Astrocyte (in vitro differentiated cells and primary cell): ENCODE results near the gene PRRT1. TPM values are rescaled to one million over a fixed set of nuclear protein-coding genes. Genes with fewer than 3 reads are reported as not detected.

ENCODE experiments used
- DNase-seq: peaks from one replicate; pipeline ENCODE4 v3.0.0-alpha.2; 2010; ENCODE audit warnings: low read depth
- FAIRE-seq: peaks from 2 replicates; lab custom pipeline; 2011; peaks lifted over from hg19 to GRCh38; lab: Jason Lieb, UNC
- H2AFZ ChIP-seq: 2 replicates; pipeline ENCODE4 v1.6.0; 2012; ENCODE audit warnings: low read depth, low read length, inconsistent platforms
- H3K27ac ChIP-seq: 2 replicates; pipeline ENCODE4 v1.5.1; 2011; ENCODE audit warnings: low read depth, low read length, inconsistent platforms
- H3K27me3 ChIP-seq: 2 replicates; pipeline ENCODE4 v1.6.0; 2011; ENCODE audit warnings: low read length, inconsistent platforms; ENCODE audit not compliant: insufficient read depth
- H3K36me3 ChIP-seq: 2 replicates; pipeline ENCODE4 v1.5.1; 2011; ENCODE audit warnings: low read length, inconsistent platforms; ENCODE audit not compliant: insufficient read depth
- H3K4me1 ChIP-seq: 2 replicates; pipeline ENCODE4 v1.5.1; 2011; ENCODE audit warnings: low read length, inconsistent platforms; ENCODE audit not compliant: insufficient read depth
- H3K4me2 ChIP-seq: 2 replicates; pipeline ENCODE4 v1.6.0; 2012; ENCODE audit warnings: low read length, inconsistent platforms
- H3K4me3 ChIP-seq: 2 replicates; pipeline ENCODE4 v1.5.1; 2011; ENCODE audit warnings: low read depth, mild to moderate bottlenecking, low read length, inconsistent platforms; ENCODE audit not compliant: insufficient read depth
- H3K79me2 ChIP-seq: 2 replicates; pipeline ENCODE4 v1.6.0; 2012; ENCODE audit warnings: mild to moderate bottlenecking, low read length, inconsistent platforms; ENCODE audit not compliant: insufficient read depth
- H3K9ac ChIP-seq: 2 replicates; pipeline ENCODE4 v1.6.0; 2012; ENCODE audit warnings: mild to moderate bottlenecking, low read length, inconsistent platforms
- H3K9me3 ChIP-seq: 2 replicates; pipeline ENCODE4 v1.5.1; 2012; ENCODE audit warnings: low read depth, mild to moderate bottlenecking, low read length, inconsistent platforms; ENCODE audit not compliant: insufficient read depth
- H4K20me1 ChIP-seq: 2 replicates; pipeline ENCODE4 v1.6.0; 2012; ENCODE audit warnings: low read length, inconsistent platforms; ENCODE audit not compliant: insufficient read depth
- H3K27ac Mint-ChIP-seq: one replicate; pipeline ENCODE4 v1.8.0; 2021; ENCODE audit warnings: mild to moderate bottlenecking, mixed read lengths; ENCODE audit not compliant: unreplicated experiment
- H3K27me3 Mint-ChIP-seq: one replicate; pipeline ENCODE4 v1.8.0; 2021; ENCODE audit warnings: low read depth, mixed read lengths; ENCODE audit not compliant: unreplicated experiment
- H3K36me3 Mint-ChIP-seq: one replicate; pipeline ENCODE4 v1.8.0; 2021; ENCODE audit warnings: low read depth, mixed read lengths; ENCODE audit not compliant: unreplicated experiment
- H3K4me1 Mint-ChIP-seq: one replicate; pipeline ENCODE4 v1.8.0; 2021; ENCODE audit warnings: low read depth, mixed read lengths; ENCODE audit not compliant: unreplicated experiment
- H3K4me3 Mint-ChIP-seq: one replicate; pipeline ENCODE4 v1.8.0; 2021; ENCODE audit warnings: mild to moderate bottlenecking, moderate library complexity, mixed read lengths; ENCODE audit not compliant: unreplicated experiment
- H3K9me3 Mint-ChIP-seq: one replicate; pipeline ENCODE4 v1.8.0; 2021; ENCODE audit warnings: mild to moderate bottlenecking, mixed read lengths; ENCODE audit not compliant: unreplicated experiment
- CTCF ChIP-seq: IDR thresholded peaks from 2 replicates; pipeline ENCODE4 v1.5.1; 2011; ENCODE audit warnings: low read depth, mild to moderate bottlenecking, inconsistent platforms, low read length, moderate library complexity; ENCODE audit not compliant: insufficient read depth
- EZH2 ChIP-seq: IDR thresholded peaks from 2 replicates; pipeline ENCODE4 v1.6.1; 2012; ENCODE audit warnings: mild to moderate bottlenecking, low read length, inconsistent platforms; ENCODE audit not compliant: insufficient read depth
- total RNA-seq: library from RNA; stranded (reverse); gene quantifications from 2 replicates; pipeline ENCODE4 v1.2.1, GENCODE V29; 2021

The PRRT1 gene
- total RNA-seq, 1 donor from 2014 or later = 0.45 TPM

GRCh38 chr6:32177183-32177787, 25.5 kb upstream of the PRRT1 start:
- H3K4me1 ChIP-seq = peaks cover 33% of the 10 kb centered on the region
- Mint-ChIP-seq H3K36me3 (peaks cover 5% of the 10 kb centered on the region), H3K9me3 (no peaks in the 10 kb centered on the region), H3K4me1 (peaks cover 35% of the 10 kb centered on the region), H3K27ac (peak overlapping the region; percentile 99), H3K4me3 (peak overlapping the region; percentile 97), H3K27me3 (no peaks in the 10 kb centered on the region)
- no peaks in the 10 kb centered on the region for H3K27me3 ChIP-seq
- peaks cover 47% of the 10 kb centered on the region for H3K79me2 ChIP-seq
- FAIRE-seq = no peak
- TF ChIP-seq CTCF (no peak), EZH2 (no peak)
- H4K20me1 ChIP-seq = peaks cover 24% of the 10 kb centered on the region
- H3K27ac ChIP-seq = peak overlapping the region; percentile 91
- H3K36me3 ChIP-seq = no peaks in the 10 kb centered on the region
- H3K4me3 ChIP-seq = peak overlapping the region; percentile 79
- H3K9me3 ChIP-seq = no peaks in the 10 kb centered on the region
- H2AFZ ChIP-seq = peak overlapping the region; percentile 77
- peak overlapping the region; percentile 95 for H3K4me2 ChIP-seq
- DNase-seq = no peak
- H3K9ac ChIP-seq = peak overlapping the region; percentile 98

GRCh38 chr6:32176476-32177182, 24.9 kb upstream of the PRRT1 start:
- Mint-ChIP-seq H3K4me3 (peak overlapping the region; percentile 97), H3K36me3 (peaks cover 4% of the 10 kb centered on the region), H3K27ac (peak overlapping the region; percentile 99), H3K4me1 (peaks cover 35% of the 10 kb centered on the region), H3K9me3 (no peaks in the 10 kb centered on the region), H3K27me3 (no peaks in the 10 kb centered on the region)
- DNase-seq (peak; percentile 56), FAIRE-seq (no peak)
- H3K27ac ChIP-seq = peak overlapping the region; percentile 91
- H3K4me3 ChIP-seq = peak overlapping the region; percentile 79
- no peaks in the 10 kb centered on the region for H3K27me3 ChIP-seq
- H3K36me3 ChIP-seq = no peaks in the 10 kb centered on the region
- peaks cover 24% of the 10 kb centered on the region for H4K20me1 ChIP-seq
- H3K9ac ChIP-seq = peak overlapping the region; percentile 98
- peak overlapping the region; percentile 77 for H2AFZ ChIP-seq
- H3K79me2 ChIP-seq = peaks cover 47% of the 10 kb centered on the region
- TF ChIP-seq CTCF (no peak), EZH2 (no peak)
- peak overlapping the region; percentile 95 for H3K4me2 ChIP-seq
- peaks cover 33% of the 10 kb centered on the region for H3K4me1 ChIP-seq
- no peaks in the 10 kb centered on the region for H3K9me3 ChIP-seq
